ENCODE results near the gene JMJD7. TPM values are rescaled to one million over a fixed set of nuclear protein-coding genes. Genes with fewer than 3 reads are reported as not detected.

Gene JMJD7
- total RNA-seq, 1 experiment from 2014 or later = 10.9 TPM

GRCh38 chr15:41853831-41854230, 25.9 kb downstream of the JMJD7 start:
- CTCF ChIA-PET = no interaction called here

DNA sequence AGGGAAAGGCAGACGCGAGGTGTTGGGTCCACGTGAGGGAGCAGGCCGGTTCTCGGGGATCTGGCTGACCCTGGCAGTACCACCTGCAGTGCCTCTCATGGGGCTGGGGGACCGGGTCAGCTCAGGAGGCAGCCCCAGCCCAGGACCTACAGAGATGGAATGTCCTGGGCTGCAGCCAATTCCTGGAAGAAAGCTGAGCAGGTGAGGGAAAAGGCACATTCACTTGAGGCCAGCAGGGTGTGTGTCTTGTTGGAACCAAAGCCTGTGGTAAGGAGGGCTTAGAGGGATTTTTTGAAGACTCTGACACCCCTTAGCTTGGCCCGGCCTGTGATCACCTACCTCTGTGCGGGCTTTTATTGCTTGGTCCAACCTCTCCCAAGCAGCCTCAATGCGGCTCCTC, 26.6 kb downstream of the JMJD7 start:
- H3K36me3 Mint-ChIP-seq (ENCODE audit: insufficient read depth, unreplicated experiment) = peaks cover 12% of the 10 kb centered on the region
- no peak for DNase-seq
- H3K36me3 ChIP-seq (ENCODE audit: control insufficient read depth, insufficient read depth, low read length) = no peaks in the 10 kb centered on the region
- peak overlapping the region; percentile 19 for H3K27ac Mint-ChIP-seq (ENCODE audit: unreplicated experiment)
- no peaks in the 10 kb centered on the region for H3K27me3 ChIP-seq (replicated peaks; ENCODE audit: control insufficient read depth, insufficient read depth, low read length)
- intact Hi-C loops (cut with micrococcal nuclease; ENCODE audit: unreplicated experiment) = no loop called here
- no peaks in the 10 kb centered on the region for H3K9me3 Mint-ChIP-seq (ENCODE audit: unreplicated experiment)
- no peaks in the 10 kb centered on the region for H3K4me1 ChIP-seq
- BruUV-seq (replicated peaks) = no TSS peak
- no peaks in the 10 kb centered on the region for H3K4me1 Mint-ChIP-seq (ENCODE audit: low read depth, unreplicated experiment)
- ChIA-PET POLR2A (no interaction called here), CTCF (interaction anchor here (0.6 to 1.6 kb wide), 2 partner anchors 15 to 50 kb away, joined by 3 to 5 read pairs; no protein-coding TSS in a partner anchor)
- H3K9me3 ChIP-seq = no peaks in the 10 kb centered on the region
- TF ChIP-seq, protein P1, sequence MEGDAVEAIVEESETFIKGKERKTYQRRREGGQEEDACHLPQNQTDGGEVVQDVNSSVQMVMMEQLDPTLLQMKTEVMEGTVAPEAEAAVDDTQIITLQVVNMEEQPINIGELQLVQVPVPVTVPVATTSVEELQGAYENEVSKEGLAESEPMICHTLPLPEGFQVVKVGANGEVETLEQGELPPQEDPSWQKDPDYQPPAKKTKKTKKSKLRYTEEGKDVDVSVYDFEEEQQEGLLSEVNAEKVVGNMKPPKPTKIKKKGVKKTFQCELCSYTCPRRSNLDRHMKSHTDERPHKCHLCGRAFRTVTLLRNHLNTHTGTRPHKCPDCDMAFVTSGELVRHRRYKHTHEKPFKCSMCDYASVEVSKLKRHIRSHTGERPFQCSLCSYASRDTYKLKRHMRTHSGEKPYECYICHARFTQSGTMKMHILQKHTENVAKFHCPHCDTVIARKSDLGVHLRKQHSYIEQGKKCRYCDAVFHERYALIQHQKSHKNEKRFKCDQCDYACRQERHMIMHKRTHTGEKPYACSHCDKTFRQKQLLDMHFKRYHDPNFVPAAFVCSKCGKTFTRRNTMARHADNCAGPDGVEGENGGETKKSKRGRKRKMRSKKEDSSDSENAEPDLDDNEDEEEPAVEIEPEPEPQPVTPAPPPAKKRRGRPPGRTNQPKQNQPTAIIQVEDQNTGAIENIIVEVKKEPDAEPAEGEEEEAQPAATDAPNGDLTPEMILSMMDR (IDR thresholded peaks at IDR 0.05; ENCODE audit: insufficient read depth in 1 of 2, low read depth in 1 of 2, low read length in 1 of 2, severe bottlenecking in 1 of 2, unreplicated experiment in 1 of 2) = no peak
- H3K4me3 Mint-ChIP-seq (ENCODE audit: unreplicated experiment) = no peak overlapping the region
- H3K4me3 ChIP-seq (ENCODE audit: low read depth, low read length) = no peak overlapping the region
- no peaks in the 10 kb centered on the region for H3K27me3 Mint-ChIP-seq (ENCODE audit: insufficient read depth, unreplicated experiment)

More at GRCh38 chr15:41853831-41854230, 25.9 kb downstream of the JMJD7 start:
- DNase-seq = no peak
- Mint-ChIP-seq H3K27ac (ENCODE audit: unreplicated experiment) (no peak overlapping the region), H3K9me3 (ENCODE audit: unreplicated experiment) (no peaks in the 10 kb centered on the region), H3K27me3 (ENCODE audit: insufficient read depth, unreplicated experiment) (no peaks in the 10 kb centered on the region), H3K36me3 (ENCODE audit: insufficient read depth, unreplicated experiment) (peaks cover 12% of the 10 kb centered on the region), H3K4me1 (ENCODE audit: low read depth, unreplicated experiment) (no peaks in the 10 kb centered on the region), H3K4me3 (ENCODE audit: unreplicated experiment) (no peak overlapping the region)
- TF ChIP-seq, protein P1 (IDR thresholded peaks at IDR 0.05; ENCODE audit: insufficient read depth in 1 of 2, low read depth in 1 of 2, low read length in 1 of 2, severe bottlenecking in 1 of 2, unreplicated experiment in 1 of 2) = no peak
- intact Hi-C loops (cut with micrococcal nuclease; ENCODE audit: unreplicated experiment) = no loop called here
- Histone ChIP-seq H3K4me1 (no peaks in the 10 kb centered on the region), H3K4me3 (ENCODE audit: low read depth, low read length) (no peak overlapping the region), H3K36me3 (ENCODE audit: control insufficient read depth, insufficient read depth, low read length) (no peaks in the 10 kb centered on the region), H3K9me3 (no peaks in the 10 kb centered on the region), H3K27me3 (replicated peaks; ENCODE audit: control insufficient read depth, insufficient read depth, low read length) (no peaks in the 10 kb centered on the region)
- no TSS peak for BruUV-seq (replicated peaks)
- POLR2A ChIA-PET = no interaction called here

GRCh38 chr15:41855261-41855961, 27.5 kb downstream of the JMJD7 start:
- H3K4me3 ChIP-seq (ENCODE audit: low read depth, low read length) = no peak overlapping the region
- no peaks in the 10 kb centered on the region for H3K9me3 ChIP-seq
- Mint-ChIP-seq H3K9me3 (ENCODE audit: unreplicated experiment) (no peaks in the 10 kb centered on the region), H3K27me3 (ENCODE audit: insufficient read depth, unreplicated experiment) (no peaks in the 10 kb centered on the region), H3K4me1 (ENCODE audit: low read depth, unreplicated experiment) (no peaks in the 10 kb centered on the region), H3K4me3 (ENCODE audit: unreplicated experiment) (no peak overlapping the region), H3K27ac (ENCODE audit: unreplicated experiment) (peak overlapping the region; percentile 19), H3K36me3 (ENCODE audit: insufficient read depth, unreplicated experiment) (peaks cover 8% of the 10 kb centered on the region)
- POLR2A ChIA-PET = no interaction called here
- no peaks in the 10 kb centered on the region for H3K4me1 ChIP-seq
- CTCF ChIA-PET = interaction anchor here (1.6 kb wide), 1 partner anchor 49 kb away, joined by 5 read pairs; no protein-coding TSS in a partner anchor
- no TSS peak for BruUV-seq (replicated peaks)
- no peak for DNase-seq
- no peaks in the 10 kb centered on the region for H3K36me3 ChIP-seq (ENCODE audit: control insufficient read depth, insufficient read depth, low read length)
- intact Hi-C loops (cut with micrococcal nuclease; ENCODE audit: unreplicated experiment) = no loop called here
- no peaks in the 10 kb centered on the region for H3K27me3 ChIP-seq (replicated peaks; ENCODE audit: control insufficient read depth, insufficient read depth, low read length)
- TF ChIP-seq, protein P1 (IDR thresholded peaks at IDR 0.05; ENCODE audit: insufficient read depth in 1 of 2, low read depth in 1 of 2, low read length in 1 of 2, severe bottlenecking in 1 of 2, unreplicated experiment in 1 of 2) = no peak
